Measurements from ENCODE around the gene PROM1. TPM values are rescaled to one million over a fixed set of nuclear protein-coding genes. Genes with fewer than 3 reads are reported as not detected.

The PROM1 gene
- total RNA-seq (ENCODE audit: low replicate concordance): 12.9 and 30.3 TPM in 2 replicates
- long read RNA-seq, full-length matches to known transcripts: 12 of 20 reads
- long read RNA-seq, partial matches to known transcripts: 5 of 20 reads
- long read RNA-seq, other reads (novel, unspliced or antisense): 3 of 20 reads

- Mint-ChIP-seq H3K4me1 (ENCODE audit: unreplicated experiment) (peaks cover 24% of the 10 kb centered on the region), H3K9me3 (no peaks in the 10 kb centered on the region), H3K27ac (peak within 1 kb of the TSS; percentile 80), H3K36me3 (no peaks in the 10 kb centered on the region), H3K27me3 (peaks cover 65% of the 10 kb centered on the region), H3K4me3 (peak within 1 kb of the TSS; percentile 90)
- DNase-seq (ENCODE audit: extremely low spot score, unreplicated experiment): peak; percentile 72
- TF ChIP-seq CTCF (conservative IDR thresholded peaks at IDR 0.05): no peak
Measured at GRCh38 chr4:16083241-16084191, at the start of gene PROM1. Gene PROM1 (minus strand): TSS chr4:16084023. CDS start chr4:16075906, 8,117 bp downstream.

- no peak overlapping the region for H3K27ac Mint-ChIP-seq
- no peaks in the 10 kb centered on the region for H3K27me3 Mint-ChIP-seq
- H3K9me3 Mint-ChIP-seq: no peaks in the 10 kb centered on the region
- no peak for TF ChIP-seq CTCF (conservative IDR thresholded peaks at IDR 0.05)
- no peaks in the 10 kb centered on the region for H3K36me3 Mint-ChIP-seq
- no peak for DNase-seq (ENCODE audit: extremely low spot score, unreplicated experiment)
- H3K4me1 Mint-ChIP-seq (ENCODE audit: unreplicated experiment): no peaks in the 10 kb centered on the region
- H3K4me3 Mint-ChIP-seq: no peak overlapping the region
Measured at GRCh38 chr4:16133406-16133805, 49.6 kb upstream of the PROM1 start.

GRCh38 chr4:16131293-16131692 is 47.5 kb upstream of the PROM1 start:
- Mint-ChIP-seq H3K27ac (no peak overlapping the region), H3K27me3 (no peaks in the 10 kb centered on the region), H3K4me3 (no peak overlapping the region), H3K36me3 (no peaks in the 10 kb centered on the region), H3K4me1 (ENCODE audit: unreplicated experiment) (no peaks in the 10 kb centered on the region), H3K9me3 (no peaks in the 10 kb centered on the region)
- no peak for DNase-seq (ENCODE audit: extremely low spot score, unreplicated experiment)
- TF ChIP-seq CTCF (conservative IDR thresholded peaks at IDR 0.05): no peak

GRCh38 chr4:16129336-16129735 is 45.5 kb upstream of the PROM1 start:
- Mint-ChIP-seq H3K27me3 (no peaks in the 10 kb centered on the region), H3K27ac (no peak overlapping the region), H3K4me1 (ENCODE audit: unreplicated experiment) (no peaks in the 10 kb centered on the region), H3K4me3 (no peak overlapping the region), H3K9me3 (no peaks in the 10 kb centered on the region), H3K36me3 (no peaks in the 10 kb centered on the region)
- no peak for TF ChIP-seq CTCF (conservative IDR thresholded peaks at IDR 0.05)
- no peak for DNase-seq (ENCODE audit: extremely low spot score, unreplicated experiment)

GRCh38 chr4:16126714-16127113 is 42.9 kb upstream of the PROM1 start:
- no peak overlapping the region for H3K27ac Mint-ChIP-seq
- no peaks in the 10 kb centered on the region for H3K4me1 Mint-ChIP-seq (ENCODE audit: unreplicated experiment)
- TF ChIP-seq CTCF (conservative IDR thresholded peaks at IDR 0.05): no peak
- no peaks in the 10 kb centered on the region for H3K36me3 Mint-ChIP-seq
- H3K9me3 Mint-ChIP-seq: no peaks in the 10 kb centered on the region
- H3K4me3 Mint-ChIP-seq: no peak overlapping the region
- H3K27me3 Mint-ChIP-seq: no peaks in the 10 kb centered on the region
- no peak for DNase-seq (ENCODE audit: extremely low spot score, unreplicated experiment)
